Panc1 (cell line): Measurements from ENCODE around the gene ZBED4. TPM values are rescaled to one million over a fixed set of nuclear protein-coding genes. Genes with fewer than 3 reads are reported as not detected.

Experiments
- ATAC-seq: fragments of 200-7000 bp; cut with Tn5 transposase; 2 replicates; pipeline ENCODE4 v1.9.1; 2020; ENCODE audit warnings: mild to moderate bottlenecking, moderate library complexity
- BruUV-seq: library from RNA; stranded (reverse); fragments of 400-500 nt; replicated peaks from 2 replicates; lab custom pipeline; 2021; lab: Mats Ljungman, UMichigan
- CTCF ChIA-PET: fragments of 300-600 bp; sonication (Branson Sonifier 250); formaldehyde crosslinking; loops from one replicate; lab custom pipeline; 2022; ENCODE audit warnings: antibody characterized with exemption; lab: Charles Lee
- POLR2A ChIA-PET: fragments of 300-600 bp; sonication (Branson Sonifier 250); formaldehyde crosslinking; loops from one replicate; lab custom pipeline; 2022; ENCODE audit warnings: antibody characterized with exemption; lab: Charles Lee
- DNase-seq: peaks from one replicate; pipeline ENCODE4 v3.0.0-alpha.2; 2010; ENCODE audit warnings: low read depth, low spot score
- H3K27ac ChIP-seq: 2 replicates; pipeline ENCODE4 v1.5.1; 2011; ENCODE audit warnings: mild to moderate bottlenecking, low read length, inconsistent platforms
- H3K27me3 ChIP-seq: fragments of 200-500 bp; sonication (Bioruptor generic); 2 replicates; pipeline ENCODE4 v1.6.0; 2014; ENCODE audit warnings: low read length, inconsistent platforms; ENCODE audit not compliant: control insufficient read depth, insufficient read depth
- H3K36me3 ChIP-seq: fragments of 200-500 bp; sonication (Bioruptor generic); 2 replicates; pipeline ENCODE4 v1.5.1; 2014; ENCODE audit warnings: inconsistent platforms, mild to moderate bottlenecking, low read length, moderate library complexity; ENCODE audit not compliant: control insufficient read depth, insufficient read depth
- H3K4me1 ChIP-seq: 2 replicates; pipeline ENCODE4 v1.5.1; 2011; ENCODE audit warnings: inconsistent platforms, mild to moderate bottlenecking, low read length, moderate library complexity; ENCODE audit not compliant: control insufficient read depth, insufficient read depth
- H3K4me3 ChIP-seq, 2 experiments: 2 replicates each; pipeline ENCODE4 v1.5.1; 2011 to 2012; ENCODE audit warnings: low read depth in 2 of 2, low read length in 2 of 2, mild to moderate bottlenecking in 2 of 2, inconsistent platforms in 1 of 2, moderate library complexity in 1 of 2
- H3K9me3 ChIP-seq: fragments of 200-500 bp; sonication (Bioruptor generic); 2 replicates; pipeline ENCODE4 v1.5.1; 2014; ENCODE audit warnings: low read depth, mild to moderate bottlenecking, inconsistent platforms, low read length, moderate library complexity; ENCODE audit not compliant: control insufficient read depth, insufficient read depth
- POLR2AphosphoS5 ChIP-seq: IDR thresholded peaks from 2 replicates; pipeline ENCODE4 v1.6.1; 2012; ENCODE audit warnings: mild to moderate bottlenecking, low read depth, low read length, moderate library complexity
- SIN3A ChIP-seq: IDR thresholded peaks from 2 replicates; pipeline ENCODE4 v1.6.1; 2012; ENCODE audit warnings: low read depth, mild to moderate bottlenecking, low read length, moderate library complexity, borderline replicate concordance; ENCODE audit not compliant: insufficient read depth
- TCF7L2 ChIP-seq: IDR thresholded peaks from 2 replicates; pipeline ENCODE4 v1.6.1; 2011; ENCODE audit warnings: mild to moderate bottlenecking, low read depth, low read length, inconsistent platforms
- in situ Hi-C: cut with HindIII; loops from 2 replicates; pipeline ENCODE4 v1.10.0; 2016; ENCODE audit warnings: low sequenced_read_pairs, low pct_unique_long_range_greater_than_20kb
- intact Hi-C: fragments of 100-400 bp; cut with micrococcal nuclease; formaldehyde crosslinking; loops from one replicate; pipeline ENCODE4 v1.10.0; 2022; ENCODE audit not compliant: unreplicated experiment
- total RNA-seq: library from RNA; stranded (reverse); gene quantifications from one replicate; pipeline ENCODE4 v1.2.1, GENCODE V29; 2021; ENCODE audit not compliant: unreplicated experiment
- TF ChIP-seq, protein P1 (sequence below), 2 experiments: IDR thresholded peaks; 2 replicates each; pipeline ENCODE4 v1.6.1; 2011 to 2012; ENCODE audit warnings: low read depth in 2 of 2, control low read depth in 1 of 2, low read length in 1 of 2, mild to moderate bottlenecking in 1 of 2, moderate library complexity in 1 of 2; ENCODE audit not compliant: insufficient read depth in 1 of 2
- TF ChIP-seq, protein P2 (sequence below): fragments of 450-650 bp; IDR thresholded peaks from 2 replicates; pipeline ENCODE4 v1.5.1; 2017; ENCODE audit warnings: mild to moderate bottlenecking

The ZBED4 gene
- total RNA-seq, 1 experiment from 2014 or later, result 17.3 TPM

DNA sequence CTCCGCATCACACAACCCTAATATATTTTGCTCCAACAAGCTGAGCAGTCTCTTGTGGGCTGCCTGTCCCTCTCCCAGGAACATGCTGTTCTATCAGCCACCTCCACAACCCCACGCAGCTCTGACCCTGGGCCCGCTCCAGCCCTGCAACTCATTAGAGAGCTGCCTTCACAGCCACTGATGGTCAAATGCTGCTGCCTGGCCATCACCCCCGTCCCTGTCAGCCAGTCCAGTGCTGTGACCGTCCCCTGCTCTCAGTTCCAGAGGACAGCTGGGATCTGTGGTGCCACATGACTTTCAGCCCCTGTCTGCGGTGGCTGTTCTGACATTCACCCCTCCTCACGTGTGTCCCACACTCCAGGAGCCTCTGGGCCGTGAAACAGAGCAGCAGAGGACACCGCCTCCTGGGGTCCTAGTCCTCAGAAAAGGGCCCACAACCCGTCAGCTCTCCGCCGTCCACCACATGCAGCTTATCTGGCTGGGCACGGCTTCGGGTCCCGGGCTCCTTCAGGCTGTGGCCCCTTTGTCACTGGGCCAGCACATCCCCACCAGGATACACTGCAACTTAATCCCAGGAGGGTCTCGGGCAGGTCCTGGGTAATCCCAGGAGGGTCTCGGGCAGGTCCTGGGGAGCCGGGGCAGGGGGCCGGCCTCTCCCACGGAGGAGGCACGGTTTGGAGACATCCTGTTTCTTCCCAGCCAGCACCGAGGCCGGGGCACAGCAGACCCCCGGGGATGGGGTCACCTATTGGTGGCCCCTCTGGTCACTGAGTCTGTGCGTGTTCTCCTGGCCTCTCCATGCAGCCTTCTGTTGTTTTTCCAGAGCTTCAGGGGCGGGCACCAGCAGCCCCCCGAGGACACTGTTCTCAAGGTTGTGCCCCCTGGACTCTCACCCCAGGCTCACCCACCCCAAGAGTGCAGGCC lies 79.9 kb downstream of the ZBED4 start:
- CTCF ChIA-PET, result interaction anchor here (1.0 kb wide), 1 partner anchor 97 kb away, joined by 6 read pairs; no protein-coding TSS in a partner anchor
- H3K27me3 ChIP-seq, result no peaks in the 10 kb centered on the region
- H3K9me3 ChIP-seq, result no peaks in the 10 kb centered on the region
- no peaks in the 10 kb centered on the region for H3K36me3 ChIP-seq
- peak overlapping the region; percentile 61 for H3K27ac ChIP-seq
- DNase-seq (no peak), ATAC-seq (no peak)
- no TSS peak for BruUV-seq
- H3K4me1 ChIP-seq, result peaks cover 52% of the 10 kb centered on the region
- in situ Hi-C loops, result no loop called here
- intact Hi-C loops, result no loop called here
- no peak overlapping the region for H3K4me3 ChIP-seq
- POLR2A ChIA-PET, result interaction anchor here (1.0 kb wide), 1 partner anchor 29 kb away, joined by 4 read pairs; no protein-coding TSS in a partner anchor
- TF ChIP-seq SIN3A (no peak), TCF7L2 (no peak), POLR2AphosphoS5 (no peak)
- TF ChIP-seq, protein P1, sequence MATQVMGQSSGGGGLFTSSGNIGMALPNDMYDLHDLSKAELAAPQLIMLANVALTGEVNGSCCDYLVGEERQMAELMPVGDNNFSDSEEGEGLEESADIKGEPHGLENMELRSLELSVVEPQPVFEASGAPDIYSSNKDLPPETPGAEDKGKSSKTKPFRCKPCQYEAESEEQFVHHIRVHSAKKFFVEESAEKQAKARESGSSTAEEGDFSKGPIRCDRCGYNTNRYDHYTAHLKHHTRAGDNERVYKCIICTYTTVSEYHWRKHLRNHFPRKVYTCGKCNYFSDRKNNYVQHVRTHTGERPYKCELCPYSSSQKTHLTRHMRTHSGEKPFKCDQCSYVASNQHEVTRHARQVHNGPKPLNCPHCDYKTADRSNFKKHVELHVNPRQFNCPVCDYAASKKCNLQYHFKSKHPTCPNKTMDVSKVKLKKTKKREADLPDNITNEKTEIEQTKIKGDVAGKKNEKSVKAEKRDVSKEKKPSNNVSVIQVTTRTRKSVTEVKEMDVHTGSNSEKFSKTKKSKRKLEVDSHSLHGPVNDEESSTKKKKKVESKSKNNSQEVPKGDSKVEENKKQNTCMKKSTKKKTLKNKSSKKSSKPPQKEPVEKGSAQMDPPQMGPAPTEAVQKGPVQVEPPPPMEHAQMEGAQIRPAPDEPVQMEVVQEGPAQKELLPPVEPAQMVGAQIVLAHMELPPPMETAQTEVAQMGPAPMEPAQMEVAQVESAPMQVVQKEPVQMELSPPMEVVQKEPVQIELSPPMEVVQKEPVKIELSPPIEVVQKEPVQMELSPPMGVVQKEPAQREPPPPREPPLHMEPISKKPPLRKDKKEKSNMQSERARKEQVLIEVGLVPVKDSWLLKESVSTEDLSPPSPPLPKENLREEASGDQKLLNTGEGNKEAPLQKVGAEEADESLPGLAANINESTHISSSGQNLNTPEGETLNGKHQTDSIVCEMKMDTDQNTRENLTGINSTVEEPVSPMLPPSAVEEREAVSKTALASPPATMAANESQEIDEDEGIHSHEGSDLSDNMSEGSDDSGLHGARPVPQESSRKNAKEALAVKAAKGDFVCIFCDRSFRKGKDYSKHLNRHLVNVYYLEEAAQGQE (IDR thresholded peaks at IDR 0.05; ENCODE audit: insufficient read depth in 1 of 2, low read depth in 2 of 2, low read length in 1 of 2), result no peak
- TF ChIP-seq, protein P2, sequence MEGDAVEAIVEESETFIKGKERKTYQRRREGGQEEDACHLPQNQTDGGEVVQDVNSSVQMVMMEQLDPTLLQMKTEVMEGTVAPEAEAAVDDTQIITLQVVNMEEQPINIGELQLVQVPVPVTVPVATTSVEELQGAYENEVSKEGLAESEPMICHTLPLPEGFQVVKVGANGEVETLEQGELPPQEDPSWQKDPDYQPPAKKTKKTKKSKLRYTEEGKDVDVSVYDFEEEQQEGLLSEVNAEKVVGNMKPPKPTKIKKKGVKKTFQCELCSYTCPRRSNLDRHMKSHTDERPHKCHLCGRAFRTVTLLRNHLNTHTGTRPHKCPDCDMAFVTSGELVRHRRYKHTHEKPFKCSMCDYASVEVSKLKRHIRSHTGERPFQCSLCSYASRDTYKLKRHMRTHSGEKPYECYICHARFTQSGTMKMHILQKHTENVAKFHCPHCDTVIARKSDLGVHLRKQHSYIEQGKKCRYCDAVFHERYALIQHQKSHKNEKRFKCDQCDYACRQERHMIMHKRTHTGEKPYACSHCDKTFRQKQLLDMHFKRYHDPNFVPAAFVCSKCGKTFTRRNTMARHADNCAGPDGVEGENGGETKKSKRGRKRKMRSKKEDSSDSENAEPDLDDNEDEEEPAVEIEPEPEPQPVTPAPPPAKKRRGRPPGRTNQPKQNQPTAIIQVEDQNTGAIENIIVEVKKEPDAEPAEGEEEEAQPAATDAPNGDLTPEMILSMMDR, result no peak

DNA sequence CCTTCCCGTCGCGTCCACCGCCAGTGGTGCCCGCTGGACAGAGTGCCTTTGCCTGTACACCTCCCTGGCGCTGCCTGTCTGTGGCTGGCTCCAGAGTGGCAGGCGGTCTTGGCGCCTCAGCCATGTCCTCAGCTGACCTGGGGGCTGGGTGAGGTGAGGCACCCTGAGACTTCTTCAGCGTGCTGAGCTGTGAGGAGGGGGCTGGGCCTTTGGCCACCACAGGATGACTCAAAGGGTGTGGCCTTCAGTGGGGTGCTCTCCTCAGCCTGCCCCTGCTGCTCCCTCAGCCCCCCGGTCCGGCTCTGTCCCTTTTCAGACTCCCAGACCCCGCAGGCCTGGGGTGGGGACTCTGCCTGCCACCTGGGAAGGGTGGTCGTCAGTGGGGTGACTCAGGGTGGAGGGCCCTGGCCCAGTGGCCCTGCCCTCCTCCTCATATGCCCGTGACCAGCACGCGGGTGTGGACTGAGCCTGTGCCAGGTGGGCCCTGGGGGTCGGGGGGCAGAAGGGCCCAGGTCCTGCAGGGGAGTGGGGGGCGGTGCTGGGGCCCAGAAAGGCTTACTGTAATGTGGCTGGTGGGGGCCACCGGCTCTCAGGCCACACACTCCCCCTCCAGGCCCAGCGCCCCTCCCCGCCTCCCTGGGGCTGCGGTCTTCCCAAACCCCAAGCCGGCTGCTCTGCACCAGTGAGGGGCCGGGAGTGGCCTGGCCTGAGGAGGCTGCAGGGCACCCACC lies 80.7 kb downstream of the ZBED4 start:
- ATAC-seq (no peak), DNase-seq (no peak)
- H3K27me3 ChIP-seq, result no peaks in the 10 kb centered on the region
- H3K4me1 ChIP-seq, result peaks cover 52% of the 10 kb centered on the region
- peak overlapping the region; percentile 74 for H3K27ac ChIP-seq
- in situ Hi-C loops (no loop called here), intact Hi-C loops (no loop called here)
- peak overlapping the region; percentile 21 to 36; a peak in 3 of 4 replicates for H3K4me3 ChIP-seq
- POLR2A ChIA-PET, result no interaction called here
- no peaks in the 10 kb centered on the region for H3K36me3 ChIP-seq
- CTCF ChIA-PET, result interaction anchor here (0.6 kb wide), 1 partner anchor 274 kb away, joined by 5 read pairs; no protein-coding TSS in a partner anchor
- no peaks in the 10 kb centered on the region for H3K9me3 ChIP-seq
- BruUV-seq, result no TSS peak
- TF ChIP-seq, protein P1 (IDR thresholded peaks at IDR 0.05; ENCODE audit: insufficient read depth in 1 of 2, low read depth in 2 of 2, low read length in 1 of 2), result no peak
- TF ChIP-seq POLR2AphosphoS5 (no peak), TCF7L2 (no peak), SIN3A (no peak)
- TF ChIP-seq, protein P2, result no peak
